Left lung (tissue), 10 donors: ENCODE results near the gene ACTL6B. TPM values are rescaled to one million over a fixed set of nuclear protein-coding genes. Genes with fewer than 3 reads are reported as not detected.
A peak's percentile ranks its signal among the peaks of the same experiment; 100 is the strongest.

ENCODE experiments used
- ATAC-seq: fragments of 200-7000 bp; cut with Tn5 transposase; one replicate; pipeline ENCODE4 v1.9.1; 2020; ENCODE audit warnings: moderate library complexity
- DNase-seq, 4 donors: peaks; one replicate each; pipeline ENCODE4 v3.0.0-alpha.2; 2013 to 2020
- H3K27ac ChIP-seq, 2 donors: fragments of 200-600 bp; sonication (generic) in 1 of 2; one replicate each; pipeline versions ENCODE4 v1.5.0 to v1.8.0; 2020 to 2021
- H3K27me3 ChIP-seq, 2 donors: fragments of 200-600 bp; sonication (generic) in 1 of 2; one replicate each; pipeline versions ENCODE4 v1.5.0 to v1.8.0; 2020 to 2021
- H3K36me3 ChIP-seq, 2 donors: fragments of 200-600 bp; sonication (generic) in 1 of 2; one replicate each; pipeline versions ENCODE4 v1.5.0 to v1.8.0; 2020 to 2021
- H3K4me1 ChIP-seq, 2 donors: fragments of 200-600 bp; one replicate each; pipeline ENCODE4 v1.8.0; 2021
- H3K4me3 ChIP-seq, 2 donors: fragments of 200-600 bp; sonication (generic) in 1 of 2; one replicate each; pipeline versions ENCODE4 v1.5.0 to v1.8.0; 2020 to 2021; ENCODE audit warnings: mild to moderate bottlenecking in 1 of 2
- H3K9me3 ChIP-seq, 2 donors: fragments of 200-600 bp; sonication (generic) in 1 of 2; one replicate each; pipeline versions ENCODE4 v1.5.0 to v1.8.0; 2020 to 2021
- CTCF ChIP-seq, 2 donors: fragments of 200-600 bp; sonication (generic) in 1 of 2; IDR thresholded peaks; one replicate each; pipeline versions ENCODE4 v1.5.0 to v1.8.0; 2021; ENCODE audit warnings: antibody characterized with exemption in 2 of 2
- intact Hi-C, 2 donors: fragments of 100-400 bp; cut with DNase I; formaldehyde crosslinking; loops; one replicate each; pipeline versions ENCODE4 v1.11.2 to v1.14.2; 2022
- polyA plus RNA-seq, 6 donors: library from polyadenylated mRNA; unstranded; fragments of 120-200 nt; gene quantifications; one replicate each; pipeline ENCODE4 v1.2.1, GENCODE V29; 2013; ENCODE audit not compliant: insufficient read length in 6 of 6
- total RNA-seq, 2 donors: library from RNA; stranded (reverse); fragmentation: NEBNext Ultra II Directional; extraction: Animal tissue kit (Norgen Biotek cat#: 25700); gene quantifications; one replicate each; pipeline ENCODE4 v1.2.1, GENCODE V29; 2021
- donor health status: DM: no; HTN: yes; CAD: no.
- donor health status: DM: no; HTN: no; CAD: no.

Gene ACTL6B
- total and polyA plus RNA-seq, 8 donors: 0.17 to 0.20 TPM; not detected in 6

- Histone ChIP-seq H3K4me1 (peaks cover 5 to 50% of the 10 kb centered on the region in 2 donors), H3K36me3 (peaks cover 0 to 95% of the 10 kb centered on the region in 2 donors), H3K27ac (peak overlapping the region in 1 of 2 donors; percentile 25), H3K27me3 (no peaks in the 10 kb centered on the region), H3K4me3 (no peak overlapping the region), H3K9me3 (no peaks in the 10 kb centered on the region)
- intact Hi-C loops: loop anchor here in 1 of 2 donors (10.0 kb wide), 1 partner anchor 206 kb away; the partner anchor contains the start of gene TSC22D4
- no peak for ATAC-seq
- TF ChIP-seq CTCF (IDR thresholded peaks at IDR 0.05): no peak
- peak in 1 of 4 donors; percentile 78 for DNase-seq
Measured at GRCh38 chr7:100680576-100681271, 24.5 kb upstream of the ACTL6B start.

- ATAC-seq: peak; percentile 3
- Histone ChIP-seq H3K36me3 (peaks cover 0 to 89% of the 10 kb centered on the region in 2 donors), H3K27me3 (no peaks in the 10 kb centered on the region), H3K27ac (peak overlapping the region in 1 of 2 donors; percentile 50), H3K4me1 (peaks cover 5 to 50% of the 10 kb centered on the region in 2 donors), H3K9me3 (no peaks in the 10 kb centered on the region), H3K4me3 (no peak overlapping the region)
- TF ChIP-seq CTCF (IDR thresholded peaks at IDR 0.05): no peak
- intact Hi-C loops: loop anchor here in 1 of 2 donors (10.0 kb wide), 1 partner anchor 205 kb away; the partner anchor contains the start of gene TSC22D4
- DNase-seq: no peak
Measured at GRCh38 chr7:100679927-100680575, 23.8 kb upstream of the ACTL6B start.

DNA sequence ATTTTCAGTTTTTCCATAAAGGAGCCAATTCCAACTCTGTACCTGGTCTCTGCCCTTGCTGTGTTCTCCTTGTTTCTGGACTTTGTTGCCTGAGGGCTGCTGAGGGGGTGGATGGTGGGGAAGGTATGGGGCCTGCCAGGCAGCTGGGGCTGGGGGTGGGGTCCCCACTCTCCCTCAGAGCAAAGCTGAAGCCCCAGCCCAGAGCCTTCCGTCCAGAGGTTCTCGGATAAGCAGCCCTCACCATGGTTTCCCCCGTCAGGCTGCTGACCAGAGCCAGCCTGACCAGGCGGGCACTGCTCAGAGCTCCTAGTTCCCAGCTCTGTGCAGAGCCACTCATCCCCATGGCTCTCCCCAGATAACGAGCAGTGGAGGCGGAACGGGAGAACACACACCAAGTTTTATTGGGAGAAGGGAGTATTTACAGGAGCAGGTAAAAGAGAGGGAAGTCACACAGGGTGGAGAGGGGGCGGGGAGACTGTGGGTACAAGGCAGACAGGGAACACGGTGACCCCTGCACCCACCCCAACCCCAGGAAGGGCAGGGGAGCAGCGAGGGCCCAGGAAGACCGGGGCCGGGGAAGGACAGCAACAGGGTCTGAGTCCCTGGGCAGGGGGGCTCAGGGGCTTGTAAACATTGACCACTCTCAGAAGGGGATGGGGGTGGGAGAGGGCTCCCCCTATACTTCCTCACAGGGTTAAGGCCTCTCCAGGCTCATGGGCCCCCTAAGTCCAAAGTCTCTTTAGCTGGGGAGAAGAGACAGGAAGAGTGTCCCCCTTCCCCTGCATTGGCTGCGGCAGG lies 23.1 kb upstream of the ACTL6B start:
- H3K4me3 ChIP-seq: no peak overlapping the region
- DNase-seq (no peak), ATAC-seq (no peak)
- intact Hi-C loops: no loop called here
- no peak for TF ChIP-seq CTCF (IDR thresholded peaks at IDR 0.05)
- H3K27ac ChIP-seq: peak overlapping the region in 1 of 2 donors; percentile 50
- H3K9me3 ChIP-seq: no peaks in the 10 kb centered on the region
- H3K4me1 ChIP-seq: peaks cover 5 to 50% of the 10 kb centered on the region in 2 donors
- H3K36me3 ChIP-seq: peaks cover 0 to 81% of the 10 kb centered on the region in 2 donors
- H3K27me3 ChIP-seq: no peaks in the 10 kb centered on the region

DNA sequence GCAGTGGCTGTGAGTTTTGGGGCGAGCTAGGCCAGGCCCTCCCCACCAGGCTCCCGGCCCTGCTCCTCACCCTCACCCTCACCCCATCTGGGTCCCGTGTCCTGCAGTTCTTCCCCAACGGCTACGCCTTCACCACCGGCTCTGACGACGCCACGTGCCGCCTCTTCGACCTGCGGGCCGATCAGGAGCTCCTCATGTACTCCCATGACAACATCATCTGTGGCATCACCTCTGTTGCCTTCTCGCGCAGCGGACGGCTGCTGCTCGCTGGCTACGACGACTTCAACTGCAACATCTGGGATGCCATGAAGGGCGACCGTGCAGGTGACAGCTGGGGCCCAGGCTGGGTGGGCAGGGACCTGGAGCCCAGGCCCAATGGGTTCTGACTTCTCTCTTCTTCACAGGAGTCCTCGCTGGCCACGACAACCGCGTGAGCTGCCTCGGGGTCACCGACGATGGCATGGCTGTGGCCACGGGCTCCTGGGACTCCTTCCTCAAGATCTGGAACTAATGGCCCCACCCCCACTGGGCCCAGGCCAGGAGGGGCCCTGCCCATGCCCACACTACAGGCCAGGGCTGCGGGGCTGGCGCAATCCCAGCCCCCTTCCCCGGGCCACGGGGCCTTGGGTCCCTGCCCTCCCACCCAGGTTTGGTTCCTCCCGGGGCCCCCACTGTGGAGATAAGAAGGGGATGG lies 22.2 kb upstream of the ACTL6B start:
- no peaks in the 10 kb centered on the region for H3K9me3 ChIP-seq
- peaks cover 0 to 72% of the 10 kb centered on the region in 2 donors for H3K36me3 ChIP-seq
- ATAC-seq: no peak
- H3K27ac ChIP-seq: peak overlapping the region in 1 of 2 donors; percentile 50
- H3K4me3 ChIP-seq: no peak overlapping the region
- TF ChIP-seq CTCF (IDR thresholded peaks at IDR 0.05): no peak
- no peaks in the 10 kb centered on the region for H3K27me3 ChIP-seq
- DNase-seq: peak in 1 of 4 donors; percentile 78
- H3K4me1 ChIP-seq: peaks cover 5 to 50% of the 10 kb centered on the region in 2 donors
- intact Hi-C loops: no loop called here
